Measurements from ENCODE around the gene OOSP4B.

DNA sequence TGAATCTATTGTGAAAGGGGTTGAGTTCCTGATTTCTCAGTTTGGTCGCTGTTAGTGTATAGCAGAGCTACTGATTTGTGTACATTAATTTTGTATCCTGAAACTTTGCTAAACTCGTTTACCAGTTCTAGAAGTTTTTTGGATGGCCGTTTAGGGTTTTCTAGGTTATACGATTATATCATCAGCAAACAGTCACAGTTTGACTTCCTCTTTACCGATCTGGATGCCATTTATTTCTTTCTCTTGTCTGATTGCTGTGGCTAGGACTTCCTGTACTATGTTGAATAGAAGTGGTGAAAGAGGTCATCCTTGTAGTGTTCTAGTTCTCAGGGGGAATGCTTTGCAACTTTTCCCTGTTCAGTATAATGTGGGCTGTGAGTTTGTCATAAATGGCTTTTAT lies 24.6 kb upstream of the OOSP4B start:
- TF ChIP-seq, protein P1, sequence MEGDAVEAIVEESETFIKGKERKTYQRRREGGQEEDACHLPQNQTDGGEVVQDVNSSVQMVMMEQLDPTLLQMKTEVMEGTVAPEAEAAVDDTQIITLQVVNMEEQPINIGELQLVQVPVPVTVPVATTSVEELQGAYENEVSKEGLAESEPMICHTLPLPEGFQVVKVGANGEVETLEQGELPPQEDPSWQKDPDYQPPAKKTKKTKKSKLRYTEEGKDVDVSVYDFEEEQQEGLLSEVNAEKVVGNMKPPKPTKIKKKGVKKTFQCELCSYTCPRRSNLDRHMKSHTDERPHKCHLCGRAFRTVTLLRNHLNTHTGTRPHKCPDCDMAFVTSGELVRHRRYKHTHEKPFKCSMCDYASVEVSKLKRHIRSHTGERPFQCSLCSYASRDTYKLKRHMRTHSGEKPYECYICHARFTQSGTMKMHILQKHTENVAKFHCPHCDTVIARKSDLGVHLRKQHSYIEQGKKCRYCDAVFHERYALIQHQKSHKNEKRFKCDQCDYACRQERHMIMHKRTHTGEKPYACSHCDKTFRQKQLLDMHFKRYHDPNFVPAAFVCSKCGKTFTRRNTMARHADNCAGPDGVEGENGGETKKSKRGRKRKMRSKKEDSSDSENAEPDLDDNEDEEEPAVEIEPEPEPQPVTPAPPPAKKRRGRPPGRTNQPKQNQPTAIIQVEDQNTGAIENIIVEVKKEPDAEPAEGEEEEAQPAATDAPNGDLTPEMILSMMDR (IDR thresholded peaks at IDR 0.05; ENCODE audit: insufficient read depth, low read depth, low read length), result no peak
- no peak for TF ChIP-seq EZH2 (IDR thresholded peaks at IDR 0.05; ENCODE audit: insufficient read depth, low read length)

Data from astrocyte (in vitro differentiated cells and primary cell).